HG03103 (cell line): Measurements from ENCODE around the gene IL6.
"Not testable (repeated sequence)": the region's sequence is repeated elsewhere in the genome, so short reads cannot be mapped to it uniquely, and the experiment has no call there.

ENCODE experiments used
- ATAC-seq: cut with Tn5 transposase; IDR thresholded peaks from one replicate; pipeline ENCODE4 v1.9.1; 2021; ENCODE audit warnings: low read depth; ENCODE audit not compliant: unreplicated experiment

The IL6 gene

DNA sequence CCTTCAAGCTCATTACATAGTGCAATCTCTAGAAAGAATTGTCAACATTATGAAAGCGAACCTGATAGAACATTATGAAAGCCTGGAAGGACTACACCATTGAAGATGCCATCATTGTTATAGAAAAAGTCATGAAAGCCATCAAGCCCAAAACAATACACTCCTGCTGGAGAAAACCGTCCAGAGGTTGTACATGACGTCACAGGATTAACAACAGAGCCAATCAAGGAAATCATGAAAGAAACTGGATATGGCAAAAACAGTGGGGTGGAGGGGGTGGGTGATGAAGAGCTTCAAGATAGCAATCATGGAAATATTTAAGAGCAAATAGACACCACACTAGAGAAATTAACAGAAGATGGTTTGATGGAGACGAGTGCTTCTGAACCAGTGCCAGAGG lies 50.0 kb downstream of the IL6 start:
- no peak for ATAC-seq

- not testable (repeated sequence) for ATAC-seq
Observed at GRCh38 chr7:22779730-22780323, 52.8 kb downstream of the IL6 start.

- no peak for ATAC-seq
Observed at GRCh38 chr7:22781230-22781711, 54.3 kb downstream of the IL6 start.
